H9 (cell line): ENCODE measurements around the gene GPHA2. TPM values are rescaled to one million over a fixed set of nuclear protein-coding genes. Genes with fewer than 3 reads are reported as not detected.

Source experiments
- DNase-seq: peaks from one replicate; pipeline ENCODE4 v3.0.0-alpha.2; 2017
- H2AFZ ChIP-seq: one replicate; pipeline ENCODE4 v1.6.1; 2013; ENCODE audit warnings: mild to moderate bottlenecking, low read length, control low read depth, moderate library complexity
- H2AK5ac ChIP-seq: 2 replicates; pipeline ENCODE4 v1.6.1; 2013; ENCODE audit warnings: low read length, control low read depth, mixed read lengths; ENCODE audit not compliant: insufficient read length
- H2BK120ac ChIP-seq: one replicate; pipeline ENCODE4 v1.6.1; 2013; ENCODE audit warnings: low read depth, mild to moderate bottlenecking, low read length, control low read depth, inconsistent platforms; ENCODE audit not compliant: poor library complexity, severe bottlenecking
- H2BK12ac ChIP-seq: 2 replicates; pipeline ENCODE4 v1.6.1; 2013; ENCODE audit warnings: low read length, control low read depth, mixed read lengths, low read depth; ENCODE audit not compliant: insufficient read length
- H2BK15ac ChIP-seq: 2 replicates; pipeline ENCODE4 v1.6.1; 2013; ENCODE audit warnings: low read depth, low read length, control low read depth
- H2BK20ac ChIP-seq: one replicate; pipeline ENCODE4 v1.6.1; 2013; ENCODE audit warnings: low read depth, mild to moderate bottlenecking, low read length, control low read depth, inconsistent platforms; ENCODE audit not compliant: poor library complexity, severe bottlenecking
- H2BK5ac ChIP-seq: 2 replicates; pipeline ENCODE4 v1.6.1; 2013; ENCODE audit warnings: low read length, control low read depth, mixed read lengths; ENCODE audit not compliant: insufficient read length
- H3K14ac ChIP-seq: 2 replicates; pipeline ENCODE4 v1.6.1; 2013; ENCODE audit warnings: low read length, control low read depth; ENCODE audit not compliant: insufficient read depth
- H3K18ac ChIP-seq: 2 replicates; pipeline ENCODE4 v1.6.1; 2013; ENCODE audit warnings: low read depth, mild to moderate bottlenecking, mixed read lengths, low read length, control low read depth; ENCODE audit not compliant: insufficient read length
- H3K23ac ChIP-seq: 2 replicates; pipeline ENCODE4 v1.6.1; 2013; ENCODE audit warnings: low read length, control low read depth, mixed read lengths, low read depth; ENCODE audit not compliant: insufficient read length
- H3K23me2 ChIP-seq: 2 replicates; pipeline ENCODE4 v1.6.1; 2013; ENCODE audit warnings: low read depth, mild to moderate bottlenecking, mixed read lengths, low read length, control low read depth; ENCODE audit not compliant: insufficient read length, poor library complexity, severe bottlenecking
- H3K27ac ChIP-seq: 2 replicates; pipeline ENCODE4 v1.5.1; 2013; ENCODE audit warnings: low read length, control low read depth, mixed read lengths, low read depth; ENCODE audit not compliant: insufficient read length
- H3K27me3 ChIP-seq: 2 replicates; pipeline ENCODE4 v1.6.1; 2013; ENCODE audit warnings: low read length, control low read depth, inconsistent platforms; ENCODE audit not compliant: insufficient read depth
- H3K4ac ChIP-seq: 2 replicates; pipeline ENCODE4 v1.6.1; 2013; ENCODE audit warnings: low read depth, mild to moderate bottlenecking, control low read depth, inconsistent platforms, low read length, moderate library complexity
- H3K4me1 ChIP-seq: 2 replicates; pipeline ENCODE4 v1.6.1; 2013; ENCODE audit warnings: low read length, control low read depth, inconsistent platforms; ENCODE audit not compliant: insufficient read depth
- H3K4me2 ChIP-seq: 2 replicates; pipeline ENCODE4 v1.6.1; 2013; ENCODE audit warnings: low read length, control low read depth, mixed read lengths; ENCODE audit not compliant: insufficient read length, insufficient read depth
- H3K56ac ChIP-seq: 2 replicates; pipeline ENCODE4 v1.6.1; 2013; ENCODE audit warnings: low read depth, mild to moderate bottlenecking, mixed read lengths, low read length, control low read depth; ENCODE audit not compliant: insufficient read length
- H3K79me1 ChIP-seq: 2 replicates; pipeline ENCODE4 v1.6.1; 2013; ENCODE audit warnings: low read depth, mild to moderate bottlenecking, moderate library complexity, low read length, control low read depth, inconsistent platforms; ENCODE audit not compliant: insufficient read depth, poor library complexity, severe bottlenecking
- H3K79me2 ChIP-seq: 2 replicates; pipeline ENCODE4 v1.6.1; 2013; ENCODE audit warnings: low read length, control low read depth, inconsistent platforms; ENCODE audit not compliant: insufficient read depth
- H3K9ac ChIP-seq: 2 replicates; pipeline ENCODE4 v1.6.1; 2013; ENCODE audit warnings: low read length, control low read depth, mixed read lengths; ENCODE audit not compliant: insufficient read length; ENCODE audit errors: extremely low read depth
- H3K9me3 ChIP-seq: one replicate; pipeline ENCODE4 v1.6.1; 2013; ENCODE audit warnings: low read depth, low read length, inconsistent platforms; ENCODE audit not compliant: control insufficient read depth
- H3T11ph ChIP-seq: one replicate; pipeline ENCODE4 v1.6.1; 2013; ENCODE audit warnings: mild to moderate bottlenecking, low read length, control low read depth, inconsistent platforms
- H4K20me1 ChIP-seq: one replicate; pipeline ENCODE4 v1.6.1; 2013; ENCODE audit not compliant: control insufficient read depth, insufficient read length, insufficient read depth
- H4K5ac ChIP-seq: 2 replicates; pipeline ENCODE4 v1.6.1; 2013; ENCODE audit warnings: low read depth, mild to moderate bottlenecking, mixed read lengths, low read length, control low read depth; ENCODE audit not compliant: insufficient read length
- H4K8ac ChIP-seq: replicated peaks from 2 replicates; pipeline ENCODE4 v1.6.1; 2013; ENCODE audit warnings: low read length, control low read depth, mixed read lengths, low read depth; ENCODE audit not compliant: insufficient read length
- H4K91ac ChIP-seq: 2 replicates; pipeline ENCODE4 v1.6.1; 2013; ENCODE audit warnings: low read depth, mild to moderate bottlenecking, moderate library complexity, mixed read lengths, low read length, control low read depth; ENCODE audit not compliant: insufficient read length
- H3K27ac Mint-ChIP-seq, 3 experiments: 2 replicates in 2 of 3; 3 replicates in 1 of 3; pipeline ENCODE4 v1.8.0; 2020 to 2021; ENCODE audit warnings: mixed read lengths in 3 of 3, mild to moderate bottlenecking in 1 of 3, moderate library complexity in 1 of 3
- H3K27me3 Mint-ChIP-seq: 2 replicates; pipeline ENCODE4 v1.8.0; 2021; ENCODE audit warnings: low read depth, mild to moderate bottlenecking, moderate library complexity, mixed read lengths
- H3K36me3 Mint-ChIP-seq, 3 experiments: 2 replicates in 2 of 3; 3 replicates in 1 of 3; pipeline ENCODE4 v1.8.0; 2020 to 2021; ENCODE audit warnings: low read depth in 3 of 3, mixed read lengths in 3 of 3; ENCODE audit not compliant: insufficient read depth in 1 of 3
- H3K4me1 Mint-ChIP-seq, 2 experiments: 2 replicates each; pipeline ENCODE4 v1.8.0; 2020; ENCODE audit warnings: mixed read lengths in 2 of 2
- H3K4me3 Mint-ChIP-seq, 2 experiments: 2 replicates in 1 of 2; 3 replicates in 1 of 2; pipeline ENCODE4 v1.8.0; 2020 to 2021; ENCODE audit warnings: mild to moderate bottlenecking in 2 of 2, mixed read lengths in 2 of 2, moderate library complexity in 1 of 2
- H3K9me3 Mint-ChIP-seq, 2 experiments: 2 replicates in 1 of 2; 3 replicates in 1 of 2; pipeline ENCODE4 v1.8.0; 2020; ENCODE audit warnings: mild to moderate bottlenecking in 2 of 2, mixed read lengths in 2 of 2, moderate library complexity in 1 of 2
- CTCF ChIP-seq: fragments of 200-600 bp; sonication (generic); conservative IDR thresholded peaks from 3 replicates; pipeline ENCODE4 v1.8.0; 2021; ENCODE audit warnings: antibody characterized with exemption, mild to moderate bottlenecking
- WGBS: extraction: QIAGEN DNeasy Blood & Tissue Kit; methylation state at CpG from one replicate; pipeline ENCODE4 v1.1.7; 2013; ENCODE audit warnings: missing lambda C conversion rate, low lambda C conversion rate, mixed read lengths; ENCODE audit not compliant: insufficient read length; ENCODE audit errors: extremely low coverage; 5-methylcytosine and 5-hydroxymethylcytosine counted together
- total RNA-seq: library from RNA; stranded (reverse); gene quantifications from 2 replicates; pipeline ENCODE4 v1.2.1, GENCODE V29; 2021

GPHA2 gene
- total RNA-seq, 1 experiment from 2014 or later = 2.1 TPM

GRCh38 chr11:64902102-64902900 is 33.4 kb downstream of the GPHA2 start:
- no peak for TF ChIP-seq CTCF
- no peak overlapping the region for H2BK12ac ChIP-seq
- no peak overlapping the region for H2AFZ ChIP-seq
- H3K9me3 ChIP-seq = no peaks in the 10 kb centered on the region
- Mint-ChIP-seq H3K36me3 (peaks cover 6 to 44% (median 39%) of the 10 kb centered on the region in 3 experiments; a peak in 6 of 7 replicates), H3K4me3 (no peak overlapping the region), H3K27me3 (no peaks in the 10 kb centered on the region), H3K27ac (no peak overlapping the region), H3K9me3 (no peaks in the 10 kb centered on the region), H3K4me1 (no peaks in the 10 kb centered on the region)
- H3K4me2 ChIP-seq = no peak overlapping the region
- no peak overlapping the region for H3K14ac ChIP-seq
- no CpG with 5 or more reads among the region's 30 CpGs for WGBS
- no peaks in the 10 kb centered on the region for H3K23me2 ChIP-seq
- H3T11ph ChIP-seq = no peak overlapping the region
- no peak for DNase-seq
- no peaks in the 10 kb centered on the region for H3K4me1 ChIP-seq
- no peak overlapping the region for H2AK5ac ChIP-seq
- no peaks in the 10 kb centered on the region for H3K79me1 ChIP-seq
- H2BK5ac ChIP-seq = no peak overlapping the region
- H4K5ac ChIP-seq = no peak overlapping the region
- no peak overlapping the region for H4K8ac ChIP-seq
- H3K27me3 ChIP-seq = no peaks in the 10 kb centered on the region
- no peak overlapping the region for H3K23ac ChIP-seq
- H3K9ac ChIP-seq = no peak overlapping the region
- no peak overlapping the region for H4K91ac ChIP-seq
- no peak overlapping the region for H2BK20ac ChIP-seq
- H3K18ac ChIP-seq = no peak overlapping the region
- H2BK15ac ChIP-seq = no peak overlapping the region; the same call in 1 of the 2 replicates
- no peak overlapping the region for H3K27ac ChIP-seq
- H3K4ac ChIP-seq = no peak overlapping the region
- no peaks in the 10 kb centered on the region for H3K79me2 ChIP-seq
- H2BK120ac ChIP-seq = no peak overlapping the region
- no peaks in the 10 kb centered on the region for H4K20me1 ChIP-seq
- no peak overlapping the region for H3K56ac ChIP-seq
